Fibroblast of mammary gland (primary cell): ENCODE measurements around the gene SKIC2.

Experiments used
- DNase-seq: peaks from one replicate; pipeline ENCODE4 v3.0.0-alpha.2; 2010; ENCODE audit warnings: low read depth
- H3K4me3 ChIP-seq: 2 replicates; pipeline ENCODE4 v1.5.1; 2011; ENCODE audit warnings: low read depth, mild to moderate bottlenecking, low read length, moderate library complexity; ENCODE audit not compliant: control insufficient read depth
- TF ChIP-seq, protein P1 (sequence below): conservative IDR thresholded peaks from 2 replicates; pipeline ENCODE4 v1.5.1; 2011; ENCODE audit warnings: low read depth, low read length, inconsistent platforms; ENCODE audit not compliant: control insufficient read depth, insufficient read depth

SKIC2 gene

DNA sequence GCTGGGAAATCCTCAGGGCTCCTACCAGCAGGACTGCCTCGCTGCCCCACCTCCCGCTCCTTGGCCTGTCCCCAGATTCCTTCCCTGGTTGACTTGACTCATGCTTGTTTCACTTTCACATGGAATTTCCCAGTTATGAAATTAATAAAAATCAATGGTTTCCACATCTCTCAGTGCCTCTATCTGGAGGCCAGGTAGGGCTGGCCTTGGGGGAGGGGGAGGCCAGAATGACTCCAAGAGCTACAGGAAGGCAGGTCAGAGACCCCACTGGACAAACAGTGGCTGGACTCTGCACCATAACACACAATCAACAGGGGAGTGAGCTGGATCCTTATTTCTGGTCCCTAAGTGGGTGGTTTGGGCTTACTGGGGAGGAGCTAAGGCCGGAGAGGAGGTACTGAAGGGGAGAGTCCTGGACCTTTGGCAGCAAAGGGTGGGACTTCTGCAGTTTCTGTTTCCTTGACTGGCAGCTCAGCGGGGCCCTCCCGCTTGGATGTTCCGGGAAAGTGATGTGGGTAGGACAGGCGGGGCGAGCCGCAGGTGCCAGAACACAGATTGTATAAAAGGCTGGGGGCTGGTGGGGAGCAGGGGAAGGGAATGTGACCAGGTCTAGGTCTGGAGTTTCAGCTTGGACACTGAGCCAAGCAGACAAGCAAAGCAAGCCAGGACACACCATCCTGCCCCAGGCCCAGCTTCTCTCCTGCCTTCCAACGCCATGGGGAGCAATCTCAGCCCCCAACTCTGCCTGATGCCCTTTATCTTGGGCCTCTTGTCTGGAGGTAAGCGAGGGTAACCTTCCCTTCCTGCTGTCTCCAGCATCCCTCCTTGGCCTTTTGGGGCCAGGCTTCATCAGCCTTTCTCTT lies 13.2 kb upstream of the SKIC2 start, which contains the start of gene CFB:
Gene CFB (plus strand): TSS at position 589 of the 863 bp plus-strand sequence. CDS start 127 bp downstream, at position 716.
- TF ChIP-seq, protein P1, sequence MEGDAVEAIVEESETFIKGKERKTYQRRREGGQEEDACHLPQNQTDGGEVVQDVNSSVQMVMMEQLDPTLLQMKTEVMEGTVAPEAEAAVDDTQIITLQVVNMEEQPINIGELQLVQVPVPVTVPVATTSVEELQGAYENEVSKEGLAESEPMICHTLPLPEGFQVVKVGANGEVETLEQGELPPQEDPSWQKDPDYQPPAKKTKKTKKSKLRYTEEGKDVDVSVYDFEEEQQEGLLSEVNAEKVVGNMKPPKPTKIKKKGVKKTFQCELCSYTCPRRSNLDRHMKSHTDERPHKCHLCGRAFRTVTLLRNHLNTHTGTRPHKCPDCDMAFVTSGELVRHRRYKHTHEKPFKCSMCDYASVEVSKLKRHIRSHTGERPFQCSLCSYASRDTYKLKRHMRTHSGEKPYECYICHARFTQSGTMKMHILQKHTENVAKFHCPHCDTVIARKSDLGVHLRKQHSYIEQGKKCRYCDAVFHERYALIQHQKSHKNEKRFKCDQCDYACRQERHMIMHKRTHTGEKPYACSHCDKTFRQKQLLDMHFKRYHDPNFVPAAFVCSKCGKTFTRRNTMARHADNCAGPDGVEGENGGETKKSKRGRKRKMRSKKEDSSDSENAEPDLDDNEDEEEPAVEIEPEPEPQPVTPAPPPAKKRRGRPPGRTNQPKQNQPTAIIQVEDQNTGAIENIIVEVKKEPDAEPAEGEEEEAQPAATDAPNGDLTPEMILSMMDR, result no peak
- H3K4me3 ChIP-seq, result peak within 1 kb of the TSS; percentile 36
- peak; percentile 88 for DNase-seq

DNA sequence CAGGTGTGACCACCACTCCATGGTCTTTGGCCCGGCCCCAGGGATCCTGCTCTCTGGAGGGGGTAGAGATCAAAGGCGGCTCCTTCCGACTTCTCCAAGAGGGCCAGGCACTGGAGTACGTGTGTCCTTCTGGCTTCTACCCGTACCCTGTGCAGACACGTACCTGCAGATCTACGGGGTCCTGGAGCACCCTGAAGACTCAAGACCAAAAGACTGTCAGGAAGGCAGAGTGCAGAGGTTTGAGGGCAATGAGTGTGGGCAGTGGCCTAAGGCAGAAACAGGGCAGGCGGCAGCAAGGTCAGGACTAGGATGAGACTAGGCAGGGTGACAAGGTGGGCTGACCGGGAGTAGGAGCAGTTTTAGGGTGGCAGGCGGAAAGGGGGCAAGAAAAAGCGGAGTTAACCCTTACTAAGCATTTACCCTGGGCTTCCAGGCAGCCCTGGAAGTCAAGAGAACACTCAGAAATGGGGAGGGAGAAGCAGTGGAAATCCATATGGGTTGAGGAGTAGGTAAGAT lies 12.5 kb upstream of the SKIC2 start:
- no peak overlapping the region for H3K4me3 ChIP-seq
- no peak for DNase-seq
- TF ChIP-seq, protein P1, result no peak

DNA sequence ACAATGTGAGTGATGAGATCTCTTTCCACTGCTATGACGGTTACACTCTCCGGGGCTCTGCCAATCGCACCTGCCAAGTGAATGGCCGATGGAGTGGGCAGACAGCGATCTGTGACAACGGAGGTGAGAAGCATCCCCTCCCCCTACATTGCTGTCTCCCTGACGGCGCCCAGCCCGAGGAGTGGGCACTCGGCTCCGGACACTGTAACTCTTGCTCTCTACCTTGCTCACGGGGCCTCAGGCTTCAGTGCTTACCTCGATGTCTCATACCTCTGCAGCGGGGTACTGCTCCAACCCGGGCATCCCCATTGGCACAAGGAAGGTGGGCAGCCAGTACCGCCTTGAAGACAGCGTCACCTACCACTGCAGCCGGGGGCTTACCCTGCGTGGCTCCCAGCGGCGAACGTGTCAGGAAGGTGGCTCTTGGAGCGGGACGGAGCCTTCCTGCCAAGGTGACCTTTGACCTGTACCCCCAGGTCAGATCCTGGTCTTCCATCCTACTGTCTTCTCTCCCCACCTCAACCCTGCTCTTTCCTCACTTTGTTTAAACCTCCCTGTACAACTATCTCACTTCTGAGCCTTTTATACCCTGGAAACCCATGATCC lies 11.8 kb upstream of the SKIC2 start:
- TF ChIP-seq, protein P1, result no peak
- H3K4me3 ChIP-seq, result no peak overlapping the region
- DNase-seq, result no peak

DNA sequence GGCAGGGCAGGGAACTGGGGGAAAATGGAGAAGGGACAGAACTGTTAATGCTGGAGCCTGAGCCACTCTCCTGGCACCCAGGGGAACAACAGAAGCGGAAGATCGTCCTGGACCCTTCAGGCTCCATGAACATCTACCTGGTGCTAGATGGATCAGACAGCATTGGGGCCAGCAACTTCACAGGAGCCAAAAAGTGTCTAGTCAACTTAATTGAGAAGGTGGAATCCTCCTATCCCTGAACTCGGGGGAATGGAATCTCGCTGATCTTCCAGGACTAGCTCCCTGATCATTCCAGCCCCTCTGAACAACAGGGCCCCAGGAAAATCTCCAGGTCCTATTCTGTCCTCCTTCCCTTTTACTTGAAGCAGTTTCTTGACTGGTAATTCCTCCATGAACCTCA lies 11.1 kb upstream of the SKIC2 start:
- DNase-seq, result no peak
- no peak overlapping the region for H3K4me3 ChIP-seq
- TF ChIP-seq, protein P1, result no peak

DNA sequence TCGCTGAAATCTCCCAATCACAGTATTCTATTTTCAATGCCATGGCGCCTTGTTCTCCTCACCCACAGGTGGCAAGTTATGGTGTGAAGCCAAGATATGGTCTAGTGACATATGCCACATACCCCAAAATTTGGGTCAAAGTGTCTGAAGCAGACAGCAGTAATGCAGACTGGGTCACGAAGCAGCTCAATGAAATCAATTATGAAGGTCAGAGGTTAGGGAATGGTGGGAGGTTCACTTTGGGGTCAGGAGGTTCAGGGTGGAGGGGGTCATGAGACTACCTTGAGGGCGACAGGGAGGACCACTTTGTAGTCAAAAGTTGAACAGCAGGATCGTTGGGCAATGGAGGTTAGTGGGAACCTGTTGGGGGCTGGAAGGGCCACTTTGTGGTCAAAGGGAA lies 10.7 kb upstream of the SKIC2 start:
- DNase-seq, result no peak
- TF ChIP-seq, protein P1, result no peak

DNA sequence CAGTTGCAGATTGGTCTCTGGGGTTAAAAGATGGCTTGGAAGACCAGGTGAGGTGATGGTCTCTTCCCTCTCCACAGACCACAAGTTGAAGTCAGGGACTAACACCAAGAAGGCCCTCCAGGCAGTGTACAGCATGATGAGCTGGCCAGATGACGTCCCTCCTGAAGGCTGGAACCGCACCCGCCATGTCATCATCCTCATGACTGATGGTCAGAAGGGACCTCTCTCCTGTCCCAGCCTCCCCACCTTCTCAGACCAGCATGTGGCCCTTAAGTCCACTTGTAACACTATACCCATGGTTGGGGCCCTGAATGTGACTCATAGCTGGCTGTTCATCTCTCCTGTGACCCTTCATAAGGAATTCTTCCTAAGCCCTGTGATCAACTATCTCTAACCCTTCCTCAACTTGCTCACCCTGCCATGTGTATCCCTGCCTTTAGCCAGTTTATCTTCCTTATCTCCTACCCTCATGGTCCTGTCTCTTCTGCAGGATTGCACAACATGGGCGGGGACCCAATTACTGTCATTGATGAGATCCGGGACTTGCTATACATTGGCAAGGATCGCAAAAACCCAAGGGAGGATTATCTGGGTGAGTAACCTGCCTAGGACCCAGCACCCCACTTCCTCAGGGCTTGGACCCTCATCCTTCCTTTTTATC lies 10.1 kb upstream of the SKIC2 start:
- no peak overlapping the region for H3K4me3 ChIP-seq
- DNase-seq, result peak; percentile 86
- TF ChIP-seq, protein P1, result no peak

More for the DNA sequence above, 10.7 kb upstream of the SKIC2 start:
- H3K4me3 ChIP-seq, result no peak overlapping the region
